GM12875 (cell line): ENCODE results near the gene CCDC106.

Experiments used
- H3K4me3 ChIP-seq: one replicate; pipeline ENCODE4 v1.5.1; 2011; ENCODE audit warnings: low read depth, low read length, control low read depth
- TF ChIP-seq, protein P1 (sequence below): IDR thresholded peaks from 2 replicates; pipeline ENCODE4 v1.5.1; 2011; ENCODE audit warnings: low read depth, mild to moderate bottlenecking, control low read depth, inconsistent platforms, low read length, moderate library complexity, borderline replicate concordance; ENCODE audit not compliant: insufficient read depth

The CCDC106 gene

GRCh38 chr19:55602104-55603001 is 45.7 kb upstream of the CCDC106 start:
- TF ChIP-seq, protein P1, sequence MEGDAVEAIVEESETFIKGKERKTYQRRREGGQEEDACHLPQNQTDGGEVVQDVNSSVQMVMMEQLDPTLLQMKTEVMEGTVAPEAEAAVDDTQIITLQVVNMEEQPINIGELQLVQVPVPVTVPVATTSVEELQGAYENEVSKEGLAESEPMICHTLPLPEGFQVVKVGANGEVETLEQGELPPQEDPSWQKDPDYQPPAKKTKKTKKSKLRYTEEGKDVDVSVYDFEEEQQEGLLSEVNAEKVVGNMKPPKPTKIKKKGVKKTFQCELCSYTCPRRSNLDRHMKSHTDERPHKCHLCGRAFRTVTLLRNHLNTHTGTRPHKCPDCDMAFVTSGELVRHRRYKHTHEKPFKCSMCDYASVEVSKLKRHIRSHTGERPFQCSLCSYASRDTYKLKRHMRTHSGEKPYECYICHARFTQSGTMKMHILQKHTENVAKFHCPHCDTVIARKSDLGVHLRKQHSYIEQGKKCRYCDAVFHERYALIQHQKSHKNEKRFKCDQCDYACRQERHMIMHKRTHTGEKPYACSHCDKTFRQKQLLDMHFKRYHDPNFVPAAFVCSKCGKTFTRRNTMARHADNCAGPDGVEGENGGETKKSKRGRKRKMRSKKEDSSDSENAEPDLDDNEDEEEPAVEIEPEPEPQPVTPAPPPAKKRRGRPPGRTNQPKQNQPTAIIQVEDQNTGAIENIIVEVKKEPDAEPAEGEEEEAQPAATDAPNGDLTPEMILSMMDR: no peak

GRCh38 chr19:55603115-55603514 is 44.9 kb upstream of the CCDC106 start:
- TF ChIP-seq, protein P1: no peak
- no peak overlapping the region for H3K4me3 ChIP-seq

More at GRCh38 chr19:55602104-55603001, 45.7 kb upstream of the CCDC106 start:
- H3K4me3 ChIP-seq: no peak overlapping the region

GRCh38 chr19:55603581-55604292 is 44.3 kb upstream of the CCDC106 start:
- H3K4me3 ChIP-seq: no peak overlapping the region
- TF ChIP-seq, protein P1: no peak

GRCh38 chr19:55605207-55605636 is 42.8 kb upstream of the CCDC106 start:
- TF ChIP-seq, protein P1: no peak
- H3K4me3 ChIP-seq: peak overlapping the region; percentile 85

DNA sequence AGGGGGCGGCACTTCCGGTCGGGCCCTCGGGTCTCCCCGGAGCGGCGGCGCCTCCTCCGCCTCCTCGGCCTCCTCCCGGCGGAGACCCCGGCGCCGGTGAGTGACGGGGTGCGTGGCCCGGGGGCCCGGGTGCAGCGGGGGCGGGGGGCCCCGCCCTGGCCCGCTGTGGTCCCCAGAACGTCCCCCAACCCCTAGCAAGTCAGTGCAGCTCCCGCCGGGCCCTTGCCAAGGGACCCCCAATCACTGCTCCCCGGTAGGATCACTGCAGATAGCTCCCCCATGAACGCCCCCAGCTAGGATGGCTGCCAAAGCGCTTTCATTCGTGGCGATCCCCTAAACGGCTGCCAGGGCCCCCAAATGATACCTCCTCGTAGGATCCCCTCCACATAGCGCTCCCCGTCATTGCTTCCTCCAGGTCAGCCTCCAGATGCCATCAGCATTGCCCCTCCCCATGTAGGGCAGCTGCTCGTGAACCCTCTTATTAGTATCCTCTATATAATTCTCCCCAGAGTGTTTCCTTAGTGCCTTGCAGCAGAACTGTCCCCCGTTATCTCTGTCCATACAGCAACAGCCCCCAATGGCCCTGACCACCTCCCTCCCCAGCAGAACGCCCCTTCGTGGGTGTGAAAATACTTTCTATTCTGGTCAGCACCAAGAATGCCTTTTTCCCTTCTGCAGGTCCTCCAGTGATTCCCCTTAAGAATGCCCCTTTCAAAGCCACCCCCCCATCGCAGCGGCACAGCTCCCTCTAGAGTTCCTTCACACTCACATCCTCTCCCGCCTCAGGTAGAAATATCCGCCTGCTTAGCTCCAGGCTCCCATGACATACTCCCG is 42.2 kb upstream of the CCDC106 start, which contains the start of gene ZNF865:
ZNF865 (plus strand) TSS at position 11 of the 834 bp plus-strand sequence. CDS start 7,972 bp downstream, outside the sequence.
- TF ChIP-seq, protein P1: peak; percentile 84
- peak within 1 kb of the TSS; percentile 85 for H3K4me3 ChIP-seq

DNA sequence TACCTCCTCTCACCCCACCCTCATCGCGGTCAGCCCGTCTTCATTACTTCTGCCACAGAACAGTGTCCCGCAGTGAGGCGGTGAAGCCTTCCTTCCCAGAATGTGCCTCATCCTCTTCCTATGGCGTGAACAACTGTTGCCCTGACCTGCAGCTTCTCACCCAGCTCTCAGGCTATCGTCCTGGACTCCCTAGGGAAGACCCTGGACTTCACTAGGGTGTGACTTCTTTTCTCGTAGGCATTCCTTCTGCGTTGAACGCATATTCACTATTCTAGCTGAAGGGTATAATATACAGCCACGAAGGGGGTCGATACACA is 41.6 kb upstream of the CCDC106 start:
- TF ChIP-seq, protein P1: no peak
- peak overlapping the region; percentile 85 for H3K4me3 ChIP-seq
